ENCODE data around the gene MRFAP1L1. TPM values are rescaled to one million over a fixed set of nuclear protein-coding genes. Genes with fewer than 3 reads are reported as not detected.

Gene MRFAP1L1
- total RNA-seq, 4 donors from 2014 or later: 56.9 to 99.9 (median 71.7) TPM

DNA sequence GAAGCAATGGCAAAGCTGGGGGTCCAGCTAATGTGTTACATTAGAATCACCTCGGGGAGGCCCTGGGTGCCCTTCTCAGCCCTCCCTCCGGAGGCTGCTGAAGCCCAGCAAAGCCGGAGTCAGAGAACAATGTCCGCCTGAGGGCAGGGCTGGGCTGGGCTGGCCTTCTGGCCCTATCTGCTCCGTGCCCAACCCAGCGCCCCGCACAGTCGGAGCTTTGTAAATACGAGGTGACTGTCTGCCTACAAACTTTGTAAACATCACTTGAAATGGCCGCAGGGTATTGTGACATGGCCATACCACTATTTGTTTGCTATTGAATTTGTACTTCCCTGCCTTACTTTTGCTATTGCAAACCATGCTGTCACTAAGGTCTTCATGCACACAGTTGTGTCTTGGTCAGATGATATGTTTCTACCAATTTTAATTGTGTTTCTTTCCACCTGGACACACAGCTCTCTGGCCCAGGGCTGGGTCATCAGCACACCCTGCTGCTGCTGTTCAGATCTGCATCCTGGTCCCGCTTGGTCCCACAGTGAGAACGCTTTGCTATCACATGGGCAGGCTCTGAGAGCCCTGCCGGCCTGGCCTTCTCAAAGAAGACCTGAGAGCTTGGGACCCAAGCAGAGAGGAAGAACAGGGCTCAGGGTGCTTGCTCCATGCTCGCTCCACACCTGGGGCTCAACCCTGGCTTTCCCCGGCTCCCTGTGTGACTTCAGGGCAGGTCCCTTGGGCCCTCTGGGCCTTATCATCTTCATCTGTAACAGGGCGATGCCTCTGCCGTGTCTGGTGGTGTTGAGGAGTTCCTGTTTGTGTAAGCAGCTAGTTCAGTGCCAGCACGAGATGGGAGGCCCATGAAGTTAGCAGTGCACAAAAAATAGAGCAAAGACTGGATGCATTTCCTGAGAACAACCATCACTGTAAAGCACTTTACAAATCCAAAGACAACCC lies 13.7 kb downstream of the MRFAP1L1 start:
- Histone ChIP-seq H3K4me3 (no peak overlapping the region), H3K27me3 (no peaks in the 10 kb centered on the region), H3K9me3 (no peaks in the 10 kb centered on the region), H3K27ac (no peak overlapping the region), H3K4me1 (no peaks in the 10 kb centered on the region), H3K36me3 (no peaks in the 10 kb centered on the region)
- intact Hi-C loops (cut with DNase I; ENCODE audit: low total_unique reads): no loop called here
- no peak for TF ChIP-seq POLR2A (IDR thresholded peaks at IDR 0.05)
- TF ChIP-seq, protein P1, sequence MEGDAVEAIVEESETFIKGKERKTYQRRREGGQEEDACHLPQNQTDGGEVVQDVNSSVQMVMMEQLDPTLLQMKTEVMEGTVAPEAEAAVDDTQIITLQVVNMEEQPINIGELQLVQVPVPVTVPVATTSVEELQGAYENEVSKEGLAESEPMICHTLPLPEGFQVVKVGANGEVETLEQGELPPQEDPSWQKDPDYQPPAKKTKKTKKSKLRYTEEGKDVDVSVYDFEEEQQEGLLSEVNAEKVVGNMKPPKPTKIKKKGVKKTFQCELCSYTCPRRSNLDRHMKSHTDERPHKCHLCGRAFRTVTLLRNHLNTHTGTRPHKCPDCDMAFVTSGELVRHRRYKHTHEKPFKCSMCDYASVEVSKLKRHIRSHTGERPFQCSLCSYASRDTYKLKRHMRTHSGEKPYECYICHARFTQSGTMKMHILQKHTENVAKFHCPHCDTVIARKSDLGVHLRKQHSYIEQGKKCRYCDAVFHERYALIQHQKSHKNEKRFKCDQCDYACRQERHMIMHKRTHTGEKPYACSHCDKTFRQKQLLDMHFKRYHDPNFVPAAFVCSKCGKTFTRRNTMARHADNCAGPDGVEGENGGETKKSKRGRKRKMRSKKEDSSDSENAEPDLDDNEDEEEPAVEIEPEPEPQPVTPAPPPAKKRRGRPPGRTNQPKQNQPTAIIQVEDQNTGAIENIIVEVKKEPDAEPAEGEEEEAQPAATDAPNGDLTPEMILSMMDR (IDR thresholded peaks at IDR 0.05): no peak
- DNase-seq: no peak

DNA sequence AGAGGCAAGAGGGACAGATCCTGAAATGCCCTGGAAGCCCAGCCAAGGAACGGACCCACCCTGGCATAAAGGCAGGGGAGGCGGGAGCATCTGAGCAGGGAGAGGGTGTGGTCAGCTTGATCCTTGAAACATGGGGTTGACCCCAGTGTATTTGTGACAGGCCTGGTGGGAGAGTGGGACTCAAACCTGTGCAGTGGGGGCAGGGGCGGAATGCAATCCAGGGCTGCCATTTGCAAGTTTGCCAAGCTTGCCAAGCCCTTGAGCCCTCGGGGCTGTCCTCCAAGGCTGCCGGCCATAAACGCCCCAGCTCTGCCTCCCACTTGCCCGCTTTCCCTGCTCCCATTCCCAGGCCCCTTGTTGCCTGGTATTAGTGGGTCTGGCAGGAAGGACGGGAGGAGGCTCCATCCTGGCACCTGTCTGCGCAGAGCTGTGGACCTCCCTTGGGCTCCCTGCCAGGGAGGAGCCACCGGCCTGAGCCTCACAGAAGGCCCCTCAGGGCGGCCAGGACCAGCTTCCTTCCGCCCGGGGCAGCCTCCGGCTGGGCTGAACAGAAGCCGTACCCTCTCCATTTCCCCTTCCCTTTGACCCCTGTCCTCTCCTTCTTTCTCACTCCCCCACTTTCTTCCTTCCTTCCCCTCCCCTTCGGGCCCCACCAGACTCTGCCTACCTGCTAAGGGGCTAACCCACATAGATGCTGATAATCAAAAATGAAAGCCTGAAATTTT lies 15.3 kb downstream of the MRFAP1L1 start:
- no peak overlapping the region for H3K27ac ChIP-seq
- no peaks in the 10 kb centered on the region for H3K4me1 ChIP-seq
- H3K9me3 ChIP-seq: no peaks in the 10 kb centered on the region
- H3K36me3 ChIP-seq: no peaks in the 10 kb centered on the region
- intact Hi-C loops (cut with DNase I; ENCODE audit: low total_unique reads): no loop called here
- DNase-seq: no peak
- H3K27me3 ChIP-seq: no peaks in the 10 kb centered on the region
- TF ChIP-seq, protein P1 (IDR thresholded peaks at IDR 0.05): no peak
- no peak for TF ChIP-seq POLR2A (IDR thresholded peaks at IDR 0.05)
- H3K4me3 ChIP-seq: no peak overlapping the region

GRCh38 chr4:6693231-6694176 lies 16.2 kb downstream of the MRFAP1L1 start, which contains the start of gene S100P:
S100P (plus strand) TSS chr4:6693878; CDS start chr4:6693933, 55 bp downstream.
- no peak for DNase-seq
- H3K36me3 ChIP-seq: no peaks in the 10 kb centered on the region
- H3K4me3 ChIP-seq: no peak within 1 kb of the TSS
- TF ChIP-seq, protein P1 (IDR thresholded peaks at IDR 0.05): no peak
- no peak for TF ChIP-seq POLR2A (IDR thresholded peaks at IDR 0.05)
- no peak within 1 kb of the TSS for H3K27ac ChIP-seq
- intact Hi-C loops (cut with DNase I; ENCODE audit: low total_unique reads): no loop called here
- no peaks in the 10 kb centered on the region for H3K9me3 ChIP-seq
- no peaks in the 10 kb centered on the region for H3K27me3 ChIP-seq
- no peaks in the 10 kb centered on the region for H3K4me1 ChIP-seq

- DNase-seq: no peak
- TF ChIP-seq, protein P1 (IDR thresholded peaks at IDR 0.05): no peak
- no peak for TF ChIP-seq POLR2A (IDR thresholded peaks at IDR 0.05)
- H3K27ac ChIP-seq: no peak overlapping the region
Observed at GRCh38 chr4:6692806-6693205, 16.9 kb downstream of the MRFAP1L1 start.

More at GRCh38 chr4:6692806-6693205, 16.9 kb downstream of the MRFAP1L1 start:
- H3K36me3 ChIP-seq: no peaks in the 10 kb centered on the region
- intact Hi-C loops (cut with DNase I; ENCODE audit: low total_unique reads): no loop called here
- no peak overlapping the region for H3K4me3 ChIP-seq
- H3K4me1 ChIP-seq: no peaks in the 10 kb centered on the region
- no peaks in the 10 kb centered on the region for H3K27me3 ChIP-seq
- H3K9me3 ChIP-seq: no peaks in the 10 kb centered on the region

Measured in uterus (tissue), 4 donors.